ENCODE results near the gene CR1L.
"Not testable (repeated sequence)": the region's sequence is repeated elsewhere in the genome, so short reads cannot be mapped to it uniquely, and the experiment has no call there.

Gene CR1L

DNA sequence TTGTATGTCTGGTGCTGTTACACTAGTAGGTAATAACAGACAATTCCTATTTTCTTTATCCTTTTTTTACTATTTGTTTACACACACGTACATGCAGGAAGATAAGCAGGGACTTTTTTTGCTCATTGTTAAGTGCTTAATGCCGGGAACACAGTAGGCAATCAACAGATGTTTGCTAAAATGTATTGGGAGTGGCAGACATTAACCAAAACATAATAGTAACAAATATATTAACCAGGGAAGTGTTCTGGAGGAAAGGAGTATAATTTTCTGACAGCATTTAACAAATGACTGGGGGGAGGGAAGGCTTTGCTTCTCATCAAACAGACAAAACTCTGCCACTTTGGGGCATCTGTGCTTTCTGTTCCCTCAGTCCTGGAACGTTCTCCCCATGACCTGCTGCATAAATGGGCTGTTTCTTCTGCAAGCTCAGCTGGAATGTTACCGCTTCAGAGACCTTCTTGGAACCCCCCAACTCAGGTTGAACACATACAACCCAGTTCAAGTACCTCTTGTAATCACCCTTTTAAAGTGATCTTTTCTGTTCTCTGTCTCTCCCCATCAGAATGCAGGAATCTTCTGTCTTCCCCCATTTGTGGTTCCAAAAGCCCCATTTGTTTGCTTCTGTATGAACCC is 2.1 kb downstream of the CR1L start:
- DNase-seq: no peak

GRCh38 chr1:207647671-207648333 is 2.9 kb downstream of the CR1L start:
- no peak for DNase-seq

DNA sequence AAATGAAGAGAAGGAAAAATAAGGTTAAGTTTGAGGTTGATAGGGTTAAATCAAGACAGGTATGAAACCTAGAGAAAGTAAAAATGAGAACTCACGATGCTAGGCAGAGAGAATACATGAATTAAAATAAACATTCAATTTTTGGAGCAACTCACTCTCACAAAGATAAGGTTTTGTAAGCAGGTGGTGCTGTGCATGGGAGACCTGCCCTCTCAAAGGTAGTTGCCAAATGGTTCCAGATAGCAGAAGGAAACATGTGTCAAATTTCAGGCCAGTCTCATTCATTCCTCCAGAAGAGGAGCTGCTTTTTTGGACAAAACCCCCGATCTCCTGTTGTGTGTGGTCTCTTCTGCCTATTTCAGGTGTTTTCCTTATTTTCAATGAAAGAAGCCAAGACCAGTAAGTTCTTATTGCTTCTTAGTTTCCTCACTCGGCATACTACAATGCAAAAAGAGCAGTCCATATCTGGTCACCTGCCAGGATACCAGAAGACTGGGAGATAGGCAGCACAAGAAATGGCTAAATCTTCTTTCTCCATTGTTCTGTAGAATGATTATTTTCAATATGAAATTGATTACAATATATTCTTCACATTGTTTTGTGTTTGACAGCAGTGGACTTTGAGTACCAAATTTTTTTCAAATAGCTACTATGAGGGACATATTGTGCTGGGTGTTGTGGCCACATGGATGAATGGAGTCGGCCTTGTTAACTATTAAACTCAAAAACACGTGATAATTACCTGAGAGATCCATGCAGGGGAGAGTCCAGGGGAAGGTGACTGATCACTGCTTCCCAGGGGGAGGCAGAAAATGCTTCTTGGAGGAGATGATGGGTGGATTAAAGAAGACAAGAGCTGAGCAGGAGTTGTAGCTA is 3.6 kb downstream of the CR1L start:
- no peak for DNase-seq

- DNase-seq: no peak
These were observed 4.3 kb downstream of the CR1L start for GRCh38 chr1:207649210-207649753.

DNA sequence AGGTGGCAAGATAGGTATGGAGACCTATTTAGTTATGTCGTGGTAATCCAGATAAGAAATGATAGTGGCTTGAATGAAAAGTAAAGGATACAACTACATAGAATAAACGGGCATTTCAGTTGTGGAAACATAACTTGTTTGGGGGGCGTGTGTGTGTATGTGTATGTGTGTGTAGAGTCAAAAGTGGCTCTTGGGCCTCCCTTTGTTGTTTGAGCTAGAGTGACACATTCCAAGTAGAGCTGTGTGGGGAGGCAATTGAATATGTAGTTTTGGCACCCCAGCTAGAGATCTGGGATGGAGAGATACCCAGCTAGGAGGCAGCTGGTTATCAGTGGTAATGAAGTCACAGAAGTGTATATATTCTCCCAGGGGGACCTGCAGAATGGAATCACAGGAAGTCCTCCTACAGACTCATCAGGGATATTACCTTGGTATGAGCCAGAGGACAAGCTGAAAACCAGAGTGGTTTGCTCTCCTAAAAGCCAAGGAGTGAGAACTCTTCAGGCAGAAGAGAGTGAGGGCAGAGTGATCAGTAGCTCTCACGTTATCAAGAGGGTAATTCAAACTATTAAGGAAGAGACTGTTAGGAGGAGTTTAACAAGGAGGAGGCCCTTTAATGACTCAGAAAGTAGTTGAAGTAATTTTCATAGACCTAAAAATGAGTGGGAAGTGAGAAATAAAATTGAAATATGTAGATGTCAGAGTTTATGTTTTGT is 5.1 kb downstream of the CR1L start:
- no peak for DNase-seq

- DNase-seq: no peak
These were observed 6.7 kb downstream of the CR1L start for GRCh38 chr1:207651583-207651982.

- no peak for DNase-seq
These were observed 9.4 kb downstream of the CR1L start for GRCh38 chr1:207654320-207654719.

DNA sequence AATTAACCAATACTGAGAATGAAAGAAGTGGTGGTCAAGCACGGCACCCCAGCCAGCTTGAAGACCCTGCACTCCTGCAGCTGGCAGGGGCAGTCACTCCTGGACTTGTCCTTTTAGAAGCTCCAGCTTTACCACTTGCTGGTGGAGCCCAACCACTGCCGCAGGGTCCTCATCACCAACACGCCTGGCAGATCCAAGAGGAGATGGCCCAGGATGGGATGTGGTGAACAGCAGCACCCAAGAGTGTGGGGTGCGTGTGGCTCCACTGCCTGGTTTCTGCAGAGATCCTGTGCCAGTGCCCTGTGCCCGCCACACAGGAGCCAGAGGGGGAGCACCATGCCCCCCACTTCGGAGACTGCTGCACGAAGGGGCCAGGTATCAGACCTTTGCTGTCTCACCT is 13.5 kb downstream of the CR1L start:
- no peak for DNase-seq

DNA sequence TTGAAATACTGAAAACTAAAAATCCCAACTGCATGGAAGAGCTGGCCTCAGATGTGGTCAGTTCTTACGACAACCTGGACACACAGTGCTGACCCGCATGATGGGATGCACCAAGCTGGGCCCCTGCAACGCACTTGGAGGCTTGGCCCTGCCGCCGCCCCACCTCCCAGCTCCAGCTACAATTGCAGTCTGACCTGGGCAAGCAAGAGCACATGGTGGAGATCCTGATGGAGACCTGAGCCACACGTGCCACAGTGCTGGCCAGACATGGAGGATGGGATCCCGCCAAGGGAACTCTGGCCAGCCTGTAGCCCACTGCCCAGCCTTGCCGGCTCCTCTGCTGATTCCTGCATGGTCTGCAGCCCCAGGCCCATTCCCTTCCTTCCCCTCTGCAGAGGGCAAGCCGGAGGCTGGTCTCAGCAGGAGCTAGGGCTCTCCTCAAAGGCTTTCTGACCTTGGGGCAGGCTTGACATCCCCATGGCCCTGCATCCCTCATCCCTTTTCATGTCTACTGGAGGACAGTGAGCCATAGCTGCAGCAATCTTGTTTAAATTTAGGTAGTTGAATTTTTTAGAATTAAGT is 14.1 kb downstream of the CR1L start:
- DNase-seq: no peak

DNA sequence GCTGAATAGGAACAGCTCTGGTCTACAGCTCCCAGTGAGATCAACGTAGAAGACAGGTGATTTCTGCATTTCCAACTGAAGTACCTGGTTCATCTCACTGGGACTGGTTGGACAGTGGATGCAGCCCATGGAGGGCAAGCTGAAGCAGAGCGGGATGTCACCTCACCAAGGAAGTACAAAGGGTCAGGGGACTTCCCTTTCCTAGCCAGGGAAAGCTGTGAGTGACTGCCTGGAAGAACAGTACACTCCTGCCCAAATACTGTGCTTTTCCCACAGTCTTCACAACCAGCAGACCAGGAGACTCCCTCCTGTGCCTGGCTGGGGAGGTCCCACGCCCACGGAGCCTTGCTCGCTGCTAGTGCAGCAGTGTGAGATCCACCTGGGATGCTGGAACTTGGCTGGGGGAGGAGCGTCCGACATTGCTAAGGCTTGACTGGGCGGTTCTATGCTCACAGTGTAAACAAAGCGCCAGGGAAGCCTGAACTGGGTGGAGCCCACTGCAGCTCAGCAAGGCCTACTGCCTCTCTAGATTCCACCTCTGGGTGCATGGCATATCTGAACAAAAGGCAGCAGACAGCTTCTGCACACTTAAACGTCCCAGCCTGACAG is 14.7 kb downstream of the CR1L start:
- DNase-seq: no peak

GRCh38 chr1:207661420-207661819 is 16.5 kb downstream of the CR1L start:
- DNase-seq: not testable (repeated sequence)

DNA sequence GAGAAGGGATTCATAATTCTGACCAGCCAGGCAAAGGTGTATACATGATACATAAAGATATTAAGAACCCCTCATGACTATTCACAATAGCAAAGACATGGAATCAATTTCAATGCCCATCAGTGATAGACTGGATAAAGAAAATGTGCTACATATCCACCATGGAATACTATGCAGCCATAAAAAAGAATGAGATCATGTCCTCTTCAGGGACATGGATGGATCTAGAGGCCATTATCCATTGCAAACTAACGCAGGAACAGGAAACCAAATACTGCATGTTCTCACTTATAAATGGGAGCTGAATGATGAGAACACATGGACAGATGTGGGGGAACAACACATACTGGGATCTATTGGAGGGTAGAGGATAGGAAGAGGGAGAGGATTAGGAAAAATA is 21.4 kb downstream of the CR1L start:
- DNase-seq: no peak

DNA sequence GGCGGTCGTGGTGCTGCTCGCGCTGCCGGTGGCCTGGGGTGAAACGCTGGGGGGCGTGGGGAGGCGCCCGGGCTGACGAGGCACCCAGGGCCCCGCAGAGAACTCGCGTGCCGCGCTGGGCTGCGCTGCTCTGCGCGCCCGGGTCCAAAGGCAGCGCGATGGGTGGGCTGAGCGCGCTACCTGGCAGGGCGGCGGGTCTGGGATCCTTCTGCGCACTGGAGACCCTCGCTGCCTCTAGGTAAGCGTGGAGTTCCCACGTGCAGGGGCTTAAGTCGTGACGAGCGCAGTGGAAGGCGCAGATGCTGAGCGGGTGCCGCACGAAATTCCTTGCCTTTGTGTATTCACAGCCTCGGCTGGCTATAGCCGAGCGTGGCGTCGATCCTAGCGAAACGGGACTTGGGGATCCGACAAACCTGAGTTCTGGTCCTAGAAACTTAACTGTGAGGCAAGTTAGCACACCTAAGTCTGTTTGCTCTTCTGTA is 24.6 kb downstream of the CR1L start:
- no peak for DNase-seq

DNA sequence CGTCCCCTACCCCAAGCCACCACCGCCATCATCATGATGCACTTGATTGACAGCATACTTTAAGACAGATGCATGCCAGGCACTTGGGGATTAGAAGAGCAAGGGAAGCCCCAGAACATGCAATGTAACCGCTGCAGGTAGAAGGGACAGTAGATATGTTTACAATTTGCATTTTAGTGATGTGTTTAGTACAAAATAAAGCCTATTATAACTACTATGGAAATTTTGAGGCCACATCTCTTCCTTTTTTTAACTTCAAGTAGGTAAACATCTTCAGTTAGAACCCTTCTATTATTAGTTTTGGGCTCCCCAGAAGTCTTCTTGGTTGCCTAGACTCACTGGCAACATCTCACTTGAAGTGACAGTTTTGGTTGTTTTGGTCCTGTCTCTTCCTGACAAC is 25.3 kb downstream of the CR1L start:
- DNase-seq: no peak

DNA sequence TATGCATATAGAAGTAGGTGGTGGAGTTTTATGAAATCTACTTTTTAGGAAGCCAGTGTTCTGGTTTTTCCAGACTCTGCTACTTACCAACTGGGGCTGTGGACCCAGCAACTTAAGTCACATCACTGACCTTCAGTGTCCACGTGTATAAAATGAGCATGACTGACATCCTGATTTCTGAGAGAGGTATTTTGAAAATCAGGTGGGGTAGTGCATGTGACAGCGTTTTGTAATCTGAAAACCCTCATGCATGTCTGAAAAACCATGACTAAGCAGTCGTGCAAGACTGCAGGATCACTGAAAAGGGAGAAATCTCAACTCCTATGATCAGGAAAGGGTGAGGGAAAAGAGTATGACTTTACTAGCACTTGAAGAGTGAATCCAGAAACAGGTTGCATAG is 26.1 kb downstream of the CR1L start:
- DNase-seq: no peak

DNA sequence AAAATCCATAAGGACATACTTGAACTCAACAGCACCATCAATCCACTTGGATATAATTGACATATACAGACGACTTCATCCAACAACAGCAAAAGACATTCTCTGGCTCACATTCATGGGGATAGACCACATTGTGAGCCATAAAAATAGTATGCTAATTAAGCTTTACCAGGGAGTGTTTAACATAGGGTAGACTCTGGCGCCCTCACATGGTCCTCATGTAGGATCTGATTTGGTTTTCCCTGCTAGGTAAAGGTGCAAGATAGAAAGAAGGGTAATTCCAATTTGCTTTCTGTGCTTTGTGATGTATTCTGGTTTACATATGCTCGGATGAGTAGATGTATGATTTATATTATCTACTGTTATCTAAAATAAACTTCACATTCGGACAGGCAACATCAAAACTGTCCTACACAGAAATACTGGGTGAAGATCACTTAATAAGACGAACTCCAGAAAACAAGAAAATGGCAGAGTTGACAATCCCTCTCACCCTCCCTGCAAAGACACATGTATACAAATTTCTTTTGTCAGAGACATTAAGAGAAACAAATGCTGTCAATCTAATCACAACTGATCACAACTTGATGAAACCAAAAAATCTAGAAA is 27.7 kb downstream of the CR1L start:
- DNase-seq: no peak

DNA sequence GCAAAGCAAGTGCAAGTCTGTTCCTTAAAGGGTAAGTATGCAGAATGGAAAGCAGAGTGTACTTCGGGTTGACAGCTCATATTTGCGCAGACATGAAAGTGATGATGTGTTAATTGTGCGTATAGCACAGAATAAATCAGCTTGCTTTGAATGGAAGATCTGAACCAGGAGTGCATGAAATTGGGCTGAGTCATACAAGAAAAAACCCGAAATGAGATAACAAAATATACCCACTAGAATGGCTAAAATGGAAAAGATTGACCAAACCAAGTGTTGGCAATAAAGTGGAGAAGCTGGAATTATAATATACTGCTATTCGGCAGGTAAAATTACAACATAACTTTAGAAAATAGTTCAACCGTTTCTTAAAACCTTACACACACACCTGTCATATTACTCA is 28.5 kb downstream of the CR1L start:
- DNase-seq: no peak

- no peak for DNase-seq
These were observed 31.2 kb downstream of the CR1L start for GRCh38 chr1:207676153-207676552.

GRCh38 chr1:207680590-207681388 is 35.9 kb downstream of the CR1L start:
- DNase-seq: not testable (repeated sequence)

DNA sequence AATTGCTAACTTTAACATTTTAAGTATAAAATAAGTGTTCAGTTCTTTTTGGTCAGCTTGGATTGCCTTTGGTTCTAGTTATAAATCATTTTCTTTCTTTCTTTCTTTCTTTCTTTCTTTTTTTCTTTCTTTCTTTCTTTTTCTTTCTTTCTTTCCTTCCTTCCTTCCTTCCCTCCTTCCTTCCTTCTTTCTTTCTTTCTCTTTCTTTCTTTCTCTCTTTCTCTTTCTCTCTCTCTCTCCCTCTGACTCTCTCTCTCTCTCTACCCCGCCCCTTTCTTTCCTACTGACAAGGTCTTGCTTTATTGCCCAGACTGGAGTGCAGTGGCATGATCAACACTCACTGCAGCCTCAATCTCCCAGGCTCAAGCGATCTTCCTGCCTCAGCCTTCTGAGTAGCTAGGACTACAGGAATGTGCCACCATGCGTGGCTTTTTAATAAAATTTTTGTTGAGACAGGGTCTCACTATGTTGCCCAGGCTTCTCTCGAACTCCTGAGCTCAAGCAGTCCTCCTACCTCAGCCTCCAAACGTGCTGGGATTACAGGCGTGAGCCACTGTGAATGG is 38.0 kb downstream of the CR1L start:
- not testable (repeated sequence) for DNase-seq

Data from stimulated activated naive CD4-positive, alpha-beta T cell (primary cell).